GM12878 (cell line): ENCODE measurements around the gene SLX4. TPM values are rescaled to one million over a fixed set of nuclear protein-coding genes. Genes with fewer than 3 reads are reported as not detected.
"Not testable (repeated sequence)": the region's sequence is repeated elsewhere in the genome, so short reads cannot be mapped to it uniquely, and the experiment has no call there.

Experiments used
- ATAC-seq: fragments of 200-7000 bp; cut with Tn5 transposase; 3 replicates; pipeline ENCODE4 v1.9.1; 2020; ENCODE audit warnings: mild to moderate bottlenecking, moderate library complexity
- BruUV-seq: library from RNA; stranded (reverse); fragments of 400-500 nt; replicated peaks from 2 replicates; lab custom pipeline; 2021; lab: Mats Ljungman, UMichigan
- CTCF ChIA-PET: fragments of 300-600 bp; sonication (Branson Sonifier 250); formaldehyde crosslinking; extraction: SDS; loops from one replicate; lab custom pipeline; 2021; ENCODE audit warnings: inconsistent platforms; lab: Yijun Ruan, JAX
- POLR2A ChIA-PET: fragments of 350-600 bp; formaldehyde crosslinking; extraction: SDS; loops from one replicate; lab custom pipeline; 2021; ENCODE audit warnings: inconsistent platforms; lab: Charles Lee
- RAD21 ChIA-PET: fragments of 300-600 bp; sonication (Branson Sonifier 250); formaldehyde crosslinking; loops from one replicate; lab custom pipeline; 2023; ENCODE audit warnings: antibody characterized with exemption; ENCODE audit not compliant: unreplicated experiment; lab: Charles Lee
- SMC1A ChIA-PET: fragments of 300-600 bp; sonication (Branson Sonifier 250); formaldehyde crosslinking; loops from one replicate; lab custom pipeline; 2023; ENCODE audit not compliant: unreplicated experiment, uncharacterized antibody; lab: Charles Lee
- DNase-seq: peaks from one replicate; pipeline ENCODE4 v3.0.0-alpha.2; 2011; ENCODE audit warnings: low read depth, low spot score
- FAIRE-seq: peaks from 3 replicates; lab custom pipeline; 2011; peaks lifted over from hg19 to GRCh38; lab: Jason Lieb, UNC
- H2AFZ ChIP-seq: 2 replicates; pipeline ENCODE4 v1.6.0; 2011; ENCODE audit warnings: low read depth, low read length, control low read depth; ENCODE audit not compliant: control insufficient read depth
- H3K27ac ChIP-seq: 2 replicates; pipeline ENCODE4 v1.5.1; 2011; ENCODE audit warnings: control low read depth; ENCODE audit not compliant: control insufficient read depth, insufficient read depth
- H3K27me3 ChIP-seq, 2 experiments: replicated peaks in 1 of 2; 2 replicates each; pipeline versions ENCODE4 v1.6.0 to v1.6.1; 2011; ENCODE audit warnings: low read length in 1 of 2; ENCODE audit not compliant: control insufficient read depth in 2 of 2, insufficient read depth in 2 of 2
- H3K36me3 ChIP-seq, 2 experiments: 2 replicates each; pipeline ENCODE4 v1.5.1; 2011; ENCODE audit warnings: low read length in 1 of 2; ENCODE audit not compliant: control insufficient read depth in 2 of 2, insufficient read depth in 2 of 2
- H3K4me1 ChIP-seq: 2 replicates; pipeline ENCODE4 v1.6.1; 2011; ENCODE audit warnings: mild to moderate bottlenecking, low read length, moderate library complexity, mixed read lengths; ENCODE audit not compliant: control insufficient read depth, insufficient read depth
- H3K4me2 ChIP-seq: 2 replicates; pipeline ENCODE4 v1.6.0; 2011; ENCODE audit warnings: control low read depth; ENCODE audit not compliant: control insufficient read depth, insufficient read depth
- H3K4me3 ChIP-seq: fragments of 200-600 bp; sonication (generic); 2 replicates; pipeline ENCODE4 v1.5.1; 2016
- H3K79me2 ChIP-seq: 2 replicates; pipeline ENCODE4 v1.6.0; 2011; ENCODE audit warnings: low read length; ENCODE audit not compliant: control insufficient read depth, insufficient read depth
- H3K9ac ChIP-seq: 2 replicates; pipeline ENCODE4 v1.8.0; 2011; ENCODE audit warnings: low read length, control low read depth, mixed read lengths; ENCODE audit not compliant: control insufficient read depth, insufficient read depth
- H3K9me3 ChIP-seq: replicated peaks from 3 replicates; pipeline ENCODE4 v1.5.1; 2011; ENCODE audit warnings: mild to moderate bottlenecking, low read length; ENCODE audit not compliant: control insufficient read depth, insufficient read depth
- H4K20me1 ChIP-seq: 2 replicates; pipeline ENCODE4 v1.6.0; 2011; ENCODE audit not compliant: control insufficient read depth, insufficient read depth
- ZNF622 ChIP-seq: fragments of 450-650 bp; IDR thresholded peaks from 2 replicates; pipeline ENCODE4 v1.6.1; 2017; ENCODE audit warnings: mild to moderate bottlenecking, inconsistent platforms
- WGBS: methylation state at CpG from one replicate; pipeline ENCODE4 v1.1.6; 2016; ENCODE audit warnings: low lambda C conversion rate; ENCODE audit not compliant: insufficient replicate concordance, insufficient coverage; ENCODE audit errors: missing lambda C conversion rate; 5-methylcytosine and 5-hydroxymethylcytosine counted together
- in situ Hi-C: fragments of 300-500 bp; cut with MboI; formaldehyde crosslinking; loops from 9 replicates; pipeline ENCODE4 v1.14.3; 2018; ENCODE audit warnings: mixed read lengths
- intact Hi-C: fragments of 100-400 bp; cut with micrococcal nuclease; formaldehyde crosslinking; loops from one replicate; pipeline ENCODE4 v1.14.2; 2022; ENCODE audit not compliant: unreplicated experiment
- polyA plus RNA-seq, 11 experiments: library from polyadenylated mRNA; depleted of rRNA in 4 of 11; unstranded in 6 of 11; stranded (reverse) in 5 of 11; fragments of >200 nt; fragmentation: Nextera tagmentation in 4 of 11; fragmentation: Illumina TruSeq in 1 of 11; extraction: Ambion mirVana in 4 of 11; extraction: Trizol in 1 of 11; gene quantifications; 1 replicate in 1 of 11; 2 replicates in 10 of 11; pipeline versions ENCODE4 v1.2.1 to v1.2.3, GENCODE V29; 2011 to 2016; ENCODE audit warnings: inconsistent platforms in 2 of 11, missing spikeins in 2 of 11, low read depth in 1 of 11
- total RNA-seq, 4 experiments: library from RNA; depleted of rRNA in 3 of 4; stranded (reverse); fragments of >200 nt in 3 of 4; fragmentation: Illumina TruSeq in 1 of 4; extraction: Trizol in 1 of 4; gene quantifications; 2 replicates each; pipeline versions ENCODE4 v1.2.1 to v1.2.3, GENCODE V29; 2013 to 2021

Gene SLX4
- total and polyA plus RNA-seq, 10 of the 15 experiments (the other 5 are each of a cell fraction or from before 2014, with no cell fraction given), result 0.18 to 12.3 (median 4.8) TPM

DNA sequence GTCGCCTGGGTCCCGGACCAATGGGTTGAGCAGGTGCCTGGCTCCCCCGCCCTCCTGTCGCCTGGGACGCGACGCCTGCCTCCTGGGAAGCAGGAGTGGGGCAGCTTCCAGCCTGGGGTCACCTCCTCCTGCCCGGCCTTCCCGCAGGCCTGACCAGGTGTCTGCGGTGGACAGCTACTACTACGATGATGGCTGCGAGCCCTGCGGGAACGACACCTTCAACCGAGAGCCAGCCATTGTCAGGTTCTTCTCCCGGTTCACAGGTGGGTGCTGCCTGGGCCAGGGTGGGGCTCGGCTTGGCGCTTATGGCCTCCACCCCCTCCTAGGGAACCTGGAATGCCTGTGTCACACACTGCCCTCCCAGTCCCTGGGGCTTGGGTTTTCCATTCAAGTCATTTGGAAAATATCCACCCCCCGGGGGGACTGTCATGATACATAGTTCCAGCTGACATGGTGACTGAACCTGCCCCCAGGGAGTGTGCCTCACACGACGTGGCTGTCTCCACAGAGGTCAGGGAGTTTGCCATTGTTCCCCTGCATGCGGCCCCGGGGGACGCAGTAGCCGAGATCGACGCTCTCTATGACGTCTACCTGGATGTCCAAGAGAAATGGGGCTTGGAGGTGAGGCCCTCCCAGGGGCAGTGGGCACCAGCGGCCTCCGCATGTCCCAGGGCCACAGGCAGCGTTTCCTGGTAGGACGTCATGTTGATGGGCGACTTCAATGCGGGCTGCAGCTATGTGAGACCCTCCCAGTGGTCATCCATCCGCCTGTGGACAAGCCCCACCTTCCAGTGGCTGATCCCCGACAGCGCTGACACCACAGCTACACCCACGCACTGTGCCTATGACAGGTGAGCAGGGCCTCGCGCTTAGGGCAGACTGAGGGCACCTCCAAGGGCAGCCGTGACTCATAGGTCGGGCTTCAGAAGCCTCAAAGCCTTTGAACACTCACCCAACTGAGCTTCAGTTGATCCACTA is 45.4 kb upstream of the SLX4 start:
- ChIA-PET SMC1A (no interaction called here), RAD21 (no interaction called here), CTCF (interaction anchor here (0.9 kb wide), 1 partner anchor 222 kb away, joined by 3 read pairs; no protein-coding TSS in a partner anchor), POLR2A (no interaction called here)
- no peaks in the 10 kb centered on the region for H3K79me2 ChIP-seq
- H3K4me2 ChIP-seq, result no peak overlapping the region
- in situ Hi-C loops, result no loop called here
- WGBS, result 86% methylated on average over 39 of the region's 42 CpGs
- peaks cover 39% of the 10 kb centered on the region in 2 experiments for H3K36me3 ChIP-seq
- H3K9ac ChIP-seq, result no peak overlapping the region
- no peaks in the 10 kb centered on the region for H4K20me1 ChIP-seq
- intact Hi-C loops, result no loop called here
- no peaks in the 10 kb centered on the region for H3K4me1 ChIP-seq
- no peak overlapping the region for H3K27ac ChIP-seq
- no peaks in the 10 kb centered on the region for H3K27me3 ChIP-seq
- H3K4me3 ChIP-seq, result no peak overlapping the region
- H3K9me3 ChIP-seq, result no peaks in the 10 kb centered on the region
- BruUV-seq, result no TSS peak
- FAIRE-seq (no peak), DNase-seq (no peak), ATAC-seq (no peak)
- H2AFZ ChIP-seq, result no peak overlapping the region
- no peak for TF ChIP-seq ZNF622

DNA sequence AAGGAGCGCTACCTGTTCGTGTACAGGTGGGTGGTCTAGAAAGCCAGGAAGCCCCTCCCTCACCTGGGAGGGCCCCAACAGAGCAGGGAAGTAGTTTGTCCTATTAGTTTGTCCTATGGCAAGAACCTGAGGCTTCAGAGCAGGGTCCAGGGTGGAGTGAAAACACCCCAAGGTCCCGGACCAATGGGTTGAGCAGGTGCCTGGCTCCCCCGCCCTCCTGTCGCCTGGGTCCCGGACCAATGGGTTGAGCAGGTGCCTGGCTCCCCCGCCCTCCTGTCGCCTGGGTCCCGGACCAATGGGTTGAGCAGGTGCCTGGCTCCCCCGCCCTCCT is 44.7 kb upstream of the SLX4 start:
- H3K4me3 ChIP-seq, H3K4me1 ChIP-seq, SMC1A ChIA-PET, CTCF ChIA-PET, BruUV-seq, in situ Hi-C loops, H2AFZ ChIP-seq, RAD21 ChIA-PET, H4K20me1 ChIP-seq, H3K79me2 ChIP-seq, H3K9ac ChIP-seq, H3K27ac ChIP-seq, POLR2A ChIA-PET, FAIRE-seq, H3K9me3 ChIP-seq, H3K4me2 ChIP-seq, ATAC-seq, intact Hi-C loops, DNase-seq, H3K27me3 ChIP-seq: not testable (repeated sequence)
- peaks cover 32% of the 10 kb centered on the region in 2 experiments for H3K36me3 ChIP-seq
- WGBS, result 96% methylated on average over 5 of the region's 10 CpGs
